ENCODE results near the gene MMP13.
A peak's percentile ranks its signal among the peaks of the same experiment; 100 is the strongest.
"Not testable (repeated sequence)": the region's sequence is repeated elsewhere in the genome, so short reads cannot be mapped to it uniquely, and the experiment has no call there.

MMP13 gene

DNA sequence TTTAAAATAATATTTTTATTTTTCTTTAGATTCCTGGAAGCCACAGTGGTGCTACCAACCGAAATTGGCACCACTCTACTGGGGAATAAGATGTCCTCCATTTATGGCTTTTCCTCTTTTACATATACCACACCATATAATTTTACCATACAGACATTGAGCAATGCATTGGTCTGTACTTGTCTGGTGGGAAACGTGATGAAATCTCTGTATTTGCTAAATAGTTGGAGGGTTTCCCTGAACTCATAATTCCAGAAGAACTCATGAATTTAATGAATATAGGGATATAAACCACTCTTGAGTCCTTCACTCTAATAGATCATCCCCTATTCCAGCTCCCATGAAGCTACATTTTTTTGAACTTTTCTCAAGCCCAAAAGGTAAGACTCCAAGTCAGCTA, 28.0 kb upstream of the MMP13 start:
- H3K4me3 ChIP-seq (ENCODE audit: low read depth, low read length): no peak overlapping the region
- H4K12ac ChIP-seq (ENCODE audit: low read depth, low read length): no peak overlapping the region
- no peak overlapping the region for H2AFZ ChIP-seq (ENCODE audit: insufficient read depth, low read length, poor library complexity)
- no peaks in the 10 kb centered on the region for H3K9me3 ChIP-seq (ENCODE audit: insufficient read depth, low read depth, low read length)
- H3K79me1 ChIP-seq (ENCODE audit: low read length): no peaks in the 10 kb centered on the region
- no peak for DNase-seq
- no peak overlapping the region for H3K9ac ChIP-seq (ENCODE audit: low read length)
- no peak overlapping the region for H3K23ac ChIP-seq (ENCODE audit: low read length)
- H3K79me2 ChIP-seq (ENCODE audit: control insufficient read depth, insufficient read depth, low read length, poor library complexity): no peaks in the 10 kb centered on the region
- H4K8ac ChIP-seq (ENCODE audit: low read depth, low read length): no peak overlapping the region
- H2AK5ac ChIP-seq (ENCODE audit: low read length): no peak overlapping the region
- no peak overlapping the region for H2BK5ac ChIP-seq (ENCODE audit: low read depth, low read length, poor library complexity)
- no peak overlapping the region for H3K4ac ChIP-seq (ENCODE audit: low read depth, low read length)
- H3K4me1 ChIP-seq (ENCODE audit: control insufficient read depth in 1 of 2, insufficient read depth in 2 of 2, low read length in 2 of 2): no peaks in the 10 kb centered on the region
- H2BK120ac ChIP-seq (ENCODE audit: insufficient read depth, low read length, poor library complexity): no peak overlapping the region
- no peak overlapping the region for H3K18ac ChIP-seq (ENCODE audit: low read length)
- no peaks in the 10 kb centered on the region for H3K36me3 ChIP-seq (ENCODE audit: control insufficient read depth in 1 of 2, insufficient read depth in 2 of 2, low read length in 2 of 2)
- no CpG with 5 or more reads among the region's 2 CpGs for WGBS (ENCODE audit: extremely low coverage, insufficient coverage, insufficient read length)
- H3K27me3 ChIP-seq (ENCODE audit: insufficient read depth, low read length): no peaks in the 10 kb centered on the region
- no peak overlapping the region for H3K4me2 ChIP-seq (ENCODE audit: low read length)
- H2BK12ac ChIP-seq (ENCODE audit: low read length): no peak overlapping the region
- H4K91ac ChIP-seq (ENCODE audit: low read depth, low read length): no peak overlapping the region
- no peak overlapping the region for H3K14ac ChIP-seq (ENCODE audit: low read length)
- no peak overlapping the region for H3K27ac ChIP-seq (ENCODE audit: low read depth, low read length)

DNA sequence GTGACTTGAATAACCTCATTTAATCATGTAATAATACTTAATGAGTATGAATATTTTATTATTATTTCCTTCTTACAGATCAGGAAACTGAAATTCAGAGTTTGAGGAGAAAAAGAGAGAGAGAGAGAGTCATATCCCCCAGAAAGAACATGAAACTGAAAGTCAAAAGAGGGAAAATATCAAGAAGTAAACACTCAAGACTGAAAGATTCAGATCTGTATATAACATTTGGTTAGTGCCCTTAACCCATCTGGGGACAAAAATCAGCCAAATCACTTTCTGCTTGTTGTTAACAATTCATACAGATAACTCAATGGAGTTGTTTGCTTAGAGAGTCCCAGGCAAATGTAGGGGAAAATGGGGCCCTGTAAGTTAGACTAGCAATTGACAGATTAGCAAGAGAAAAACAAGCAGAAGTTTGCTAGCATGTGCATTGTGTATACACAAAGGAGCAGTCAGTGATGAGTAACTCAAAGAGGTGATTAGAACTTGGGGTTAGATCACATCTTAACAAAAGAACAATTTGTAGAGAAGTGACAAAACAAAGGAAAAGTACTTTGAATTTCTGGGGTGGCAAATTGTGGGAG, 25.9 kb upstream of the MMP13 start:
- H2AFZ ChIP-seq (ENCODE audit: insufficient read depth, low read length, poor library complexity): no peak overlapping the region
- no peaks in the 10 kb centered on the region for H3K27me3 ChIP-seq (ENCODE audit: insufficient read depth, low read length)
- no peak overlapping the region for H2BK5ac ChIP-seq (ENCODE audit: low read depth, low read length, poor library complexity)
- no peak for DNase-seq
- H3K4me3 ChIP-seq (ENCODE audit: low read depth, low read length): no peak overlapping the region
- H3K18ac ChIP-seq (ENCODE audit: low read length): no peak overlapping the region
- no peak overlapping the region for H3K4me2 ChIP-seq (ENCODE audit: low read length)
- H4K91ac ChIP-seq (ENCODE audit: low read depth, low read length): no peak overlapping the region
- no peaks in the 10 kb centered on the region for H3K4me1 ChIP-seq (ENCODE audit: control insufficient read depth in 1 of 2, insufficient read depth in 2 of 2, low read length in 2 of 2)
- no peak overlapping the region for H2BK120ac ChIP-seq (ENCODE audit: insufficient read depth, low read length, poor library complexity)
- no peaks in the 10 kb centered on the region for H3K79me2 ChIP-seq (ENCODE audit: control insufficient read depth, insufficient read depth, low read length, poor library complexity)
- H3K27ac ChIP-seq (ENCODE audit: low read depth, low read length): no peak overlapping the region
- no peak overlapping the region for H3K9ac ChIP-seq (ENCODE audit: low read length)
- no peaks in the 10 kb centered on the region for H3K36me3 ChIP-seq (ENCODE audit: control insufficient read depth in 1 of 2, insufficient read depth in 2 of 2, low read length in 2 of 2)
- H2AK5ac ChIP-seq (ENCODE audit: low read length): no peak overlapping the region
- H4K12ac ChIP-seq (ENCODE audit: low read depth, low read length): no peak overlapping the region
- H3K23ac ChIP-seq (ENCODE audit: low read length): no peak overlapping the region
- H3K14ac ChIP-seq (ENCODE audit: low read length): no peak overlapping the region
- H3K79me1 ChIP-seq (ENCODE audit: low read length): no peaks in the 10 kb centered on the region
- no peak overlapping the region for H3K4ac ChIP-seq (ENCODE audit: low read depth, low read length)
- no peak overlapping the region for H2BK12ac ChIP-seq (ENCODE audit: low read length)
- H3K9me3 ChIP-seq (ENCODE audit: insufficient read depth, low read depth, low read length): no peaks in the 10 kb centered on the region
- no peak overlapping the region for H4K8ac ChIP-seq (ENCODE audit: low read depth, low read length)

DNA sequence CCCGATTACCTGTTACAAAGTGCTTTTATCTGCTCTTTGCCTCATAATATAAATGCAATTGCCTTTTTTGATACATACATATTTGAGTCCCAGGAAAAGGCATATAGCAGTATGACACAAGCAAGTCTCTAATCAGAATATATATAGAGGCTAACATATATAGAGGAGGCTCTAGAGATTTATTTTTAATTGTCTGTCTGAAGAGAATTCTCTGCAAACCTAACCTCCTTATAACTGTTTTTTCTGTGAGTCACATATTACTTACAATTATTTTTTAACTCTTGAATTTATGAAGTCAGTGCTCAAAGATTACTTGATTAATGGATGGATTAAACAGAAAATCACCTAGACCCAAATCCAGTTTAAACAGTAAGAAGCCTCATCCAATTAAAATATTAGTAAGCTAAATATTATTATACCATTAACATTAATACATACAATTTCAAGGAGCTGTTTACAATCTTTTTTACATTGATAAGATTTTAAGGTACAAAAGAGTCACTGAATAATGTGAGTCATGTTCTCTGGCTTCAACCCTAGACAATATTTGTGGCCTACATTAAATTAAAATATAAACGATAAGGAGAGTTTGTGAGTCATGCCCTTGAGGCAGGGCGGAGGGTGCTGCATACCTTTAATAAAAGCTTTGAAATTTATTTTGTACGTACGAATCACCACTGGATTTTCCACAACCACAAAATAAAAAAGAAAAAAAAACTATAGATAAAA, 19.2 kb upstream of the MMP13 start:
- no peak overlapping the region for H4K12ac ChIP-seq (ENCODE audit: low read depth, low read length)
- no peak overlapping the region for H2AFZ ChIP-seq (ENCODE audit: insufficient read depth, low read length, poor library complexity)
- H3K4ac ChIP-seq (ENCODE audit: low read depth, low read length): no peak overlapping the region
- H3K4me3 ChIP-seq (ENCODE audit: low read depth, low read length): no peak overlapping the region
- H2BK12ac ChIP-seq (ENCODE audit: low read length): no peak overlapping the region
- no peaks in the 10 kb centered on the region for H3K36me3 ChIP-seq (ENCODE audit: control insufficient read depth in 1 of 2, insufficient read depth in 2 of 2, low read length in 2 of 2)
- no peaks in the 10 kb centered on the region for H3K27me3 ChIP-seq (ENCODE audit: insufficient read depth, low read length)
- H3K79me1 ChIP-seq (ENCODE audit: low read length): no peaks in the 10 kb centered on the region
- H3K4me2 ChIP-seq (ENCODE audit: low read length): no peak overlapping the region
- no peaks in the 10 kb centered on the region for H3K4me1 ChIP-seq (ENCODE audit: control insufficient read depth in 1 of 2, insufficient read depth in 2 of 2, low read length in 2 of 2)
- no peak overlapping the region for H2BK120ac ChIP-seq (ENCODE audit: insufficient read depth, low read length, poor library complexity)
- H3K79me2 ChIP-seq (ENCODE audit: control insufficient read depth, insufficient read depth, low read length, poor library complexity): no peaks in the 10 kb centered on the region
- no peak overlapping the region for H2AK5ac ChIP-seq (ENCODE audit: low read length)
- H4K8ac ChIP-seq (ENCODE audit: low read depth, low read length): no peak overlapping the region
- no peak overlapping the region for H2BK5ac ChIP-seq (ENCODE audit: low read depth, low read length, poor library complexity)
- no peaks in the 10 kb centered on the region for H3K9me3 ChIP-seq (ENCODE audit: insufficient read depth, low read depth, low read length)
- no peak overlapping the region for H3K23ac ChIP-seq (ENCODE audit: low read length)
- no peak overlapping the region for H3K9ac ChIP-seq (ENCODE audit: low read length)
- H3K27ac ChIP-seq (ENCODE audit: low read depth, low read length): no peak overlapping the region
- WGBS (ENCODE audit: extremely low coverage, insufficient coverage, insufficient read length): no CpG with 5 or more reads among the region's 5 CpGs
- H4K91ac ChIP-seq (ENCODE audit: low read depth, low read length): no peak overlapping the region
- H3K14ac ChIP-seq (ENCODE audit: low read length): no peak overlapping the region
- H3K18ac ChIP-seq (ENCODE audit: low read length): no peak overlapping the region
- peak in 1 of 2 donors; percentile 9 for DNase-seq

DNA sequence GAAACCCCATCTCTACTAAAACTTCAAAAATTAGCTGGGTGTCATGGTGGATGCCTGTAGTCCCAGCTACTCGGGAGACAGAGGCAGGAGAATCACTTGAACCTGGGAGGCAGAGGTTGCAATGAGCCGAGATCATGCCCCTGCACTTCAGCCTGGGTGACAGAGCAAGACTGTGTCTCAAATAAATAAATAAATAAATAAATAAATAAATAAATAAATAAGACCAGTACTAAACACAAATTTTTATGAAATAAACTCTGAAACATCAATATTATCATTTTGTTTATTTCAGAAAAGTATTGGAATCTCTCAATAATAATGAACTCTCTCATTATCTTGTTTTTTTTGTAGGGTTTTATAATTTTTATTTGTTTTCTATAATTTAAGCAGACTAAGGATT, 18.2 kb upstream of the MMP13 start:
- H3K79me1 ChIP-seq (ENCODE audit: low read length); H3K14ac ChIP-seq (ENCODE audit: low read length); H3K9me3 ChIP-seq (ENCODE audit: insufficient read depth, low read depth, low read length); H3K9ac ChIP-seq (ENCODE audit: low read length); H4K12ac ChIP-seq (ENCODE audit: low read depth, low read length); H2BK5ac ChIP-seq (ENCODE audit: low read depth, low read length, poor library complexity); H3K23ac ChIP-seq (ENCODE audit: low read length); H3K27ac ChIP-seq (ENCODE audit: low read depth, low read length); H3K4me3 ChIP-seq (ENCODE audit: low read depth, low read length); H4K91ac ChIP-seq (ENCODE audit: low read depth, low read length); H3K4me2 ChIP-seq (ENCODE audit: low read length); DNase-seq; H2BK120ac ChIP-seq (ENCODE audit: insufficient read depth, low read length, poor library complexity); H3K79me2 ChIP-seq (ENCODE audit: control insufficient read depth, insufficient read depth, low read length, poor library complexity); H3K4me1 ChIP-seq (ENCODE audit: control insufficient read depth in 1 of 2, insufficient read depth in 2 of 2, low read length in 2 of 2); H3K18ac ChIP-seq (ENCODE audit: low read length); H2AK5ac ChIP-seq (ENCODE audit: low read length); H3K4ac ChIP-seq (ENCODE audit: low read depth, low read length); H4K8ac ChIP-seq (ENCODE audit: low read depth, low read length); H2AFZ ChIP-seq (ENCODE audit: insufficient read depth, low read length, poor library complexity); H3K36me3 ChIP-seq (ENCODE audit: control insufficient read depth in 1 of 2, insufficient read depth in 2 of 2, low read length in 2 of 2); H2BK12ac ChIP-seq (ENCODE audit: low read length); H3K27me3 ChIP-seq (ENCODE audit: insufficient read depth, low read length): not testable (repeated sequence)
- whole genome bisulfite sequencing (ENCODE audit: extremely low coverage, insufficient coverage, insufficient read length): no CpG with 5 or more reads among the region's 2 CpGs

Measured in trophoblast cell (in vitro differentiated cells and primary cell).